ENCODE results near the gene B3GAT3.

DNA sequence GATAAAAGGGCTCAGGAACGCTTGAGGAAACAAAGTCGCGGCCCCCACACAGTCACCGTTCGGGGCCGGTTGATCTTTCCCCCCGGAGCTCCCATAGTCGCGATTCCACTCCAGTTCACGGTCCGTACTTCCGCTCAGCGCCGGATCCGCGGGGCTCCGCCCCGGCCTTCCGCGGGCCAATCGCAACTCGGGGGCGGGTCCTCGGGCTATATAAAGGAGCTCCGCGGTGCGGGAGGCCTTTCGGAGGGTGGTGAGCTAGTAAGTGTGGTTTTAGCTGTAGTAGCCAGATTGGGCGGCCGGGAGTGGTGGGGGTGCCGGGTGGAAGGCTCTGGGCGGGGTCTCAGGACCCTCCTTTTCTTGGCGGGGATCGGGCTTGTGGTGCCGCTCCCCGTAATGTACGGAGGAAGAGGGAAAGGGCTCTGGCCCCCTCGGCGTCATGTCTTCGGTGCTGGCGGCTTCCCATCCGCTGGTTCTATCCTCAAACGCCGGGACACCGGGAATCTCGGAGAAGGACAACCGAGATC is 43.4 kb upstream of the B3GAT3 start, which contains the start of the genes C11orf98 and CSKMT:
- TF ChIP-seq, protein P1, sequence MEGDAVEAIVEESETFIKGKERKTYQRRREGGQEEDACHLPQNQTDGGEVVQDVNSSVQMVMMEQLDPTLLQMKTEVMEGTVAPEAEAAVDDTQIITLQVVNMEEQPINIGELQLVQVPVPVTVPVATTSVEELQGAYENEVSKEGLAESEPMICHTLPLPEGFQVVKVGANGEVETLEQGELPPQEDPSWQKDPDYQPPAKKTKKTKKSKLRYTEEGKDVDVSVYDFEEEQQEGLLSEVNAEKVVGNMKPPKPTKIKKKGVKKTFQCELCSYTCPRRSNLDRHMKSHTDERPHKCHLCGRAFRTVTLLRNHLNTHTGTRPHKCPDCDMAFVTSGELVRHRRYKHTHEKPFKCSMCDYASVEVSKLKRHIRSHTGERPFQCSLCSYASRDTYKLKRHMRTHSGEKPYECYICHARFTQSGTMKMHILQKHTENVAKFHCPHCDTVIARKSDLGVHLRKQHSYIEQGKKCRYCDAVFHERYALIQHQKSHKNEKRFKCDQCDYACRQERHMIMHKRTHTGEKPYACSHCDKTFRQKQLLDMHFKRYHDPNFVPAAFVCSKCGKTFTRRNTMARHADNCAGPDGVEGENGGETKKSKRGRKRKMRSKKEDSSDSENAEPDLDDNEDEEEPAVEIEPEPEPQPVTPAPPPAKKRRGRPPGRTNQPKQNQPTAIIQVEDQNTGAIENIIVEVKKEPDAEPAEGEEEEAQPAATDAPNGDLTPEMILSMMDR (IDR thresholded peaks at IDR 0.05) = peak in 1 of 6 experiments; percentile 11
- peak; percentile 96 to 100 for TF ChIP-seq POLR2AphosphoS5 (IDR thresholded peaks at IDR 0.05)
